ENCODE results near the gene BEAN1. TPM values are rescaled to one million over a fixed set of nuclear protein-coding genes. Genes with fewer than 3 reads are reported as not detected.
A peak's percentile ranks its signal among the peaks of the same experiment; 100 is the strongest.

Gene BEAN1
- total RNA-seq, 4 donors from 2014 or later: 0.72 to 4.8 (median 2.5) TPM

- TF ChIP-seq POLR2AphosphoS5 (IDR thresholded peaks at IDR 0.05) (no peak), EP300 (IDR thresholded peaks at IDR 0.05) (no peak)
- no peak overlapping the region for H3K27ac ChIP-seq
- WGBS: 90% methylated on average over 20 of the region's 20 CpGs
Measured at GRCh38 chr16:66386629-66387622, 40.2 kb upstream of the BEAN1 start.

GRCh38 chr16:66387817-66388332 lies 39.2 kb upstream of the BEAN1 start:
- H3K27ac ChIP-seq: no peak overlapping the region
- 86% methylated on average over 2 of the region's 2 CpGs for WGBS
- H3K9me3 ChIP-seq: no peaks in the 10 kb centered on the region
- TF ChIP-seq EP300 (IDR thresholded peaks at IDR 0.05) (no peak), POLR2AphosphoS5 (IDR thresholded peaks at IDR 0.05) (no peak), POLR2A (IDR thresholded peaks at IDR 0.05) (no peak), CTCF (IDR thresholded peaks at IDR 0.05) (no peak)
- H3K4me3 ChIP-seq: no peak overlapping the region
- H3K27me3 ChIP-seq: no peaks in the 10 kb centered on the region
- DNase-seq (ENCODE audit: low spot score in 2 of 2): peak in 1 of 2 donors; percentile 56
- peaks cover 6% of the 10 kb centered on the region for H3K36me3 ChIP-seq
- peaks cover 4% of the 10 kb centered on the region for H3K4me1 ChIP-seq

More at GRCh38 chr16:66386629-66387622, 40.2 kb upstream of the BEAN1 start:
- Histone ChIP-seq H3K4me3 (no peak overlapping the region), H3K36me3 (peaks cover 3% of the 10 kb centered on the region), H3K4me1 (peaks cover 8% of the 10 kb centered on the region), H3K27me3 (no peaks in the 10 kb centered on the region), H3K9me3 (no peaks in the 10 kb centered on the region)
- peak in 1 of 2 donors; percentile 61 for DNase-seq (ENCODE audit: low spot score in 2 of 2)

GRCh38 chr16:66388350-66389139 lies 38.5 kb upstream of the BEAN1 start:
- Histone ChIP-seq H3K4me1 (no peaks in the 10 kb centered on the region), H3K27ac (no peak overlapping the region), H3K9me3 (no peaks in the 10 kb centered on the region), H3K27me3 (no peaks in the 10 kb centered on the region), H3K36me3 (peaks cover 6% of the 10 kb centered on the region), H3K4me3 (no peak overlapping the region)
- no peak for TF ChIP-seq EP300 (IDR thresholded peaks at IDR 0.05)
- no peak for TF ChIP-seq POLR2AphosphoS5 (IDR thresholded peaks at IDR 0.05)
- no peak for TF ChIP-seq POLR2A (IDR thresholded peaks at IDR 0.05)
- TF ChIP-seq CTCF (IDR thresholded peaks at IDR 0.05): no peak
- 89% methylated on average over 6 of the region's 6 CpGs for WGBS
- peak in 1 of 2 donors; percentile 16 for DNase-seq (ENCODE audit: low spot score in 2 of 2)

- H3K9me3 ChIP-seq: no peaks in the 10 kb centered on the region
- peaks cover 6% of the 10 kb centered on the region for H3K36me3 ChIP-seq
- no peaks in the 10 kb centered on the region for H3K4me1 ChIP-seq
- no peak overlapping the region for H3K27ac ChIP-seq
- no peaks in the 10 kb centered on the region for H3K27me3 ChIP-seq
- peak in 1 of 2 donors; percentile 63 for DNase-seq (ENCODE audit: low spot score in 2 of 2)
- 94% methylated on average over 12 of the region's 13 CpGs for WGBS
- TF ChIP-seq POLR2AphosphoS5 (IDR thresholded peaks at IDR 0.05) (no peak), CTCF (IDR thresholded peaks at IDR 0.05) (no peak), POLR2A (IDR thresholded peaks at IDR 0.05) (no peak), EP300 (IDR thresholded peaks at IDR 0.05) (no peak)
- no peak overlapping the region for H3K4me3 ChIP-seq
Measured at GRCh38 chr16:66389256-66390176, 37.6 kb upstream of the BEAN1 start.

Measured in suprapubic skin (tissue), 4 donors.